Hepatocyte (in vitro differentiated cells): ENCODE data around the gene MYL7. TPM values are rescaled to one million over a fixed set of nuclear protein-coding genes. Genes with fewer than 3 reads are reported as not detected.

Source experiments
- DNase-seq: peaks from one replicate; pipeline ENCODE4 v3.0.0-alpha.2; 2016; ENCODE audit warnings: low spot score
- H2AFZ ChIP-seq: fragments of 200-600 bp; sonication (generic); 2 replicates; pipeline ENCODE4 v1.6.0; 2016; ENCODE audit warnings: antibody characterized with exemption, mild to moderate bottlenecking
- H3K27ac ChIP-seq: fragments of 200-600 bp; sonication (generic); 2 replicates; pipeline ENCODE4 v1.5.1; 2016; ENCODE audit warnings: mild to moderate bottlenecking
- H3K27me3 ChIP-seq: fragments of 200-600 bp; sonication (generic); 2 replicates; pipeline ENCODE4 v1.6.1; 2016
- H3K36me3 ChIP-seq: fragments of 200-600 bp; sonication (generic); replicated peaks from 2 replicates; pipeline ENCODE4 v1.5.1; 2016; ENCODE audit warnings: low read depth; ENCODE audit not compliant: insufficient read depth
- H3K4me1 ChIP-seq: fragments of 200-600 bp; sonication (generic); 2 replicates; pipeline ENCODE4 v1.5.1; 2016; ENCODE audit warnings: mild to moderate bottlenecking, moderate library complexity; ENCODE audit not compliant: insufficient read depth
- H3K4me2 ChIP-seq: fragments of 200-600 bp; sonication (generic); 2 replicates; pipeline ENCODE4 v1.6.0; 2016
- H3K4me3 ChIP-seq: fragments of 200-600 bp; sonication (generic); 2 replicates; pipeline ENCODE4 v1.5.1; 2016; ENCODE audit warnings: mild to moderate bottlenecking
- H3K79me2 ChIP-seq: fragments of 200-600 bp; sonication (generic); 2 replicates; pipeline ENCODE4 v1.6.0; 2017; ENCODE audit warnings: mild to moderate bottlenecking
- H3K9me2 ChIP-seq: fragments of 200-600 bp; sonication (generic); replicated peaks from 2 replicates; pipeline ENCODE4 v1.6.0; 2017; ENCODE audit warnings: mild to moderate bottlenecking; ENCODE audit not compliant: insufficient read depth
- H3K9me3 ChIP-seq: fragments of 200-600 bp; sonication (generic); 2 replicates; pipeline ENCODE4 v1.5.1; 2016; ENCODE audit warnings: low read depth, mild to moderate bottlenecking
- H4K20me1 ChIP-seq: fragments of 200-600 bp; sonication (generic); 2 replicates; pipeline ENCODE4 v1.6.0; 2016; ENCODE audit warnings: mild to moderate bottlenecking; ENCODE audit not compliant: insufficient read depth, poor library complexity, severe bottlenecking
- CTCF ChIP-seq: fragments of 200-600 bp; sonication (generic); IDR thresholded peaks from 2 replicates; pipeline ENCODE4 v1.5.1; 2016; ENCODE audit warnings: antibody characterized with exemption, mild to moderate bottlenecking; ENCODE audit not compliant: poor library complexity
- EZH2 ChIP-seq: fragments of 200-600 bp; sonication (generic); IDR thresholded peaks from 2 replicates; pipeline ENCODE4 v1.6.1; 2016; ENCODE audit warnings: antibody characterized with exemption, mild to moderate bottlenecking, borderline replicate concordance
- EZH2phosphoT487 ChIP-seq: fragments of 200-600 bp; sonication (generic); IDR thresholded peaks from one replicate; pipeline ENCODE4 v1.6.1; 2018; ENCODE audit warnings: antibody characterized with exemption, mild to moderate bottlenecking, low read depth, moderate library complexity; ENCODE audit not compliant: unreplicated experiment, severe bottlenecking
- WGBS: methylation state at CpG from one replicate; pipeline ENCODE4 v1.1.6; 2016; ENCODE audit warnings: low lambda C conversion rate; ENCODE audit errors: missing lambda C conversion rate; 5-methylcytosine and 5-hydroxymethylcytosine counted together
- polyA plus RNA-seq: library from polyadenylated mRNA; unstranded; fragments of >200 nt; fragmentation: Nextera tagmentation; extraction: Ambion mirVana; gene quantifications from 2 replicates; pipeline ENCODE4 v1.2.1, GENCODE V29; 2016
- total RNA-seq: library from RNA; depleted of rRNA; stranded (reverse); fragments of >200 nt; gene quantifications from 2 replicates; pipeline ENCODE4 v1.2.3, GENCODE V29; 2014

The MYL7 gene
- total and polyA plus RNA-seq, 2 experiments from 2014 or later, result 5.2 to 8.9 TPM

- WGBS, result 93% methylated on average over 6 of the region's 6 CpGs
- Histone ChIP-seq H2AFZ (no peak overlapping the region), H3K27ac (no peak overlapping the region), H4K20me1 (no peaks in the 10 kb centered on the region), H3K9me2 (no peaks in the 10 kb centered on the region), H3K36me3 (no peaks in the 10 kb centered on the region), H3K9me3 (no peaks in the 10 kb centered on the region), H3K27me3 (no peaks in the 10 kb centered on the region), H3K4me3 (no peak overlapping the region), H3K79me2 (peaks cover 28% of the 10 kb centered on the region), H3K4me1 (peaks cover 10% of the 10 kb centered on the region), H3K4me2 (no peak overlapping the region)
- no peak for DNase-seq
- TF ChIP-seq CTCF (no peak), EZH2phosphoT487 (no peak), EZH2 (no peak)
These were observed 16.3 kb downstream of the MYL7 start for GRCh38 chr7:44124822-44125202.

GRCh38 chr7:44123190-44124003 lies 17.7 kb downstream of the MYL7 start, which contains the start of gene POLD2:
Gene POLD2 (minus strand): TSS chr7:44123548. CDS start chr7:44122053, 1,495 bp downstream.
- 1% methylated on average over 39 of the region's 86 CpGs for WGBS
- peak; percentile 98 for DNase-seq

GRCh38 chr7:44122529-44122928 lies 18.6 kb downstream of the MYL7 start:
- Histone ChIP-seq H3K79me2 (peaks cover 33% of the 10 kb centered on the region), H3K27me3 (no peaks in the 10 kb centered on the region), H3K4me1 (peaks cover 10% of the 10 kb centered on the region), H3K36me3 (no peaks in the 10 kb centered on the region), H3K9me2 (no peaks in the 10 kb centered on the region), H4K20me1 (no peaks in the 10 kb centered on the region), H3K27ac (peak overlapping the region; percentile 62), H3K9me3 (no peaks in the 10 kb centered on the region), H3K4me2 (peak overlapping the region; percentile 85), H3K4me3 (peak overlapping the region; percentile 25), H2AFZ (peak overlapping the region; percentile 13)
- WGBS, result 36% methylated on average over 1 of the region's 1 CpG
- no peak for DNase-seq
- TF ChIP-seq CTCF (no peak), EZH2phosphoT487 (no peak), EZH2 (no peak)

More at GRCh38 chr7:44123190-44124003, 17.7 kb downstream of the MYL7 start, which contains the start of gene POLD2:
- Histone ChIP-seq H3K9me3 (no peaks in the 10 kb centered on the region), H3K4me1 (peaks cover 10% of the 10 kb centered on the region), H2AFZ (peak within 1 kb of the TSS; percentile 67), H3K4me2 (peak within 1 kb of the TSS; percentile 86), H3K79me2 (peaks cover 33% of the 10 kb centered on the region), H3K27me3 (no peaks in the 10 kb centered on the region), H3K27ac (peak within 1 kb of the TSS; percentile 88), H3K9me2 (no peaks in the 10 kb centered on the region), H4K20me1 (no peaks in the 10 kb centered on the region), H3K4me3 (peak within 1 kb of the TSS; percentile 25), H3K36me3 (no peaks in the 10 kb centered on the region)
- TF ChIP-seq EZH2phosphoT487, result no peak
- TF ChIP-seq EZH2, result no peak
- no peak for TF ChIP-seq CTCF
